HG02938 (cell line): ENCODE measurements around the gene LRRC74B.
"Not testable (repeated sequence)": the region's sequence is repeated elsewhere in the genome, so short reads cannot be mapped to it uniquely, and the experiment has no call there.

Source experiments
- ATAC-seq: cut with Tn5 transposase; IDR thresholded peaks from one replicate; pipeline ENCODE4 v1.9.1; 2021; ENCODE audit warnings: mild to moderate bottlenecking, moderate library complexity; ENCODE audit not compliant: unreplicated experiment

The LRRC74B gene, protein sequence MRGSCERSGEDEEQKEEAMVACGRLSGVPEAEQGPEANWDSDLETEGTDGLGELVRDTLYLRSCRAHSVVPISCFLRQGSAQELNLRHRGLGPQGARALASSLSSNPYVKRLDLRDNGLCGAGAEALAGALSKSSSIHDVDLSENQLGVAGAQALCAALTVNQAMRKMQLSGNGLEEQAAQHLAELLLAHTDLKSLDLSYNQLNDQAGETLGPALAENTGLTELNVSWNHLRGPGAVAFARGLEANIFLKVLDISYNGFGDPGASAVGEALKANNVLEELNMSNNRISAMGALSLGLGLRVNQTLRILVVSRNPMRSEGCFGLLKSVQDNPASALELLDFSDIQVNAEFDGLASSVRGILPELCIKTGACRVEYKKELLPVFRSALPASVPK

DNA sequence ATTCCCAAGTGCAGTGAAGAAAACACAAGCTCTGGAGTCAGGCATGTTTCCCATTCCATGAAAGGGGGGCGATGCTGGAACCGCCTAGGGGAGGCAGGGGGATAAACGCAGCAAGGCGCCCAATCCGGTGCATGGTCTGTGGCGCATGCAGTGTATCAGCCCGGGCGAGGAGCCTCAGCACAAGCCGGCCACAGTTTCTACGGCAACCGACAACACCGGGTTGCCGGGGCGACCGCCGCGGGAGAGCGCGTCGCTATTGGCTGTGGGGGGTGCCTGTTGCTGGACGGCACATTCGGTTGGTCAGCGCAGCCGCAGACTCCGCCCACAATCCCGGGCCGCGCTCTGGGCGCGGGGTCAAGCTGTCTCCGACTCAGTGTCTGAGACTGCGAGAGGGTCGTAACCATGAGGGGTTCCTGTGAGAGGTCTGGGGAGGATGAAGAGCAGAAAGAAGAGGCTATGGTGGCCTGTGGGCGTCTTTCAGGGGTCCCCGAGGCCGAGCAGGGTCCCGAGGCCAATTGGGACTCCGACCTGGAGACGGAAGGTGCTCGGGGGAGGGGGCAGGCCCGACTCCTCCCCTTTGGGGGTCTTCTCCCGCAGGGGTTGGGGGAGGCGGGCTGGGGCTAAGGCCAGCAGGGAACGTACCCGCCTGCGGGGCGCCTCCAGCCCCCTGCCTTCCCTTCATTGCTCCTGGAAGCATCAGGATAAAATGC, at the start of gene LRRC74B:
TSS of gene LRRC74B (plus strand) at position 362 of the 710 bp plus-strand sequence. CDS start at position 403, 41 bp downstream.
- ATAC-seq: peak; percentile 79

DNA sequence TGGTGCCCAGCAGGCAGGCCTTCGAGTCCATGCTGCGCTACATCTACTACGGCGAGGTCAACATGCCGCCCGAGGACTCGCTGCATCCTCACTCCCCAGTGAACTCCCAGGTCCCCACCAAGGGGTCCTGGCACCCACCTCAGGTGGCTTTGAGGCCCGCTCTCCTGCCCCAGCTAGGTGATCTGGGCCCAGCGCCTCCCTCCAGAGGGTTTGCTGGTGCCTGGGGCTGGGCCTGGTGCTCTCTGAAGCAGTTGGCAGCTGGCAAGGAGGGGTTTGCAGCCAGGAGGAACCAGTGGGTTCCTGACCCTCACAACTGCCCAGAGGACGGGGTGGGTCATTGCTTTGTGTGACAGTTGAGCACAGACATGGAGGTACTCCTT, 49.7 kb upstream of the LRRC74B start:
- no peak for ATAC-seq

DNA sequence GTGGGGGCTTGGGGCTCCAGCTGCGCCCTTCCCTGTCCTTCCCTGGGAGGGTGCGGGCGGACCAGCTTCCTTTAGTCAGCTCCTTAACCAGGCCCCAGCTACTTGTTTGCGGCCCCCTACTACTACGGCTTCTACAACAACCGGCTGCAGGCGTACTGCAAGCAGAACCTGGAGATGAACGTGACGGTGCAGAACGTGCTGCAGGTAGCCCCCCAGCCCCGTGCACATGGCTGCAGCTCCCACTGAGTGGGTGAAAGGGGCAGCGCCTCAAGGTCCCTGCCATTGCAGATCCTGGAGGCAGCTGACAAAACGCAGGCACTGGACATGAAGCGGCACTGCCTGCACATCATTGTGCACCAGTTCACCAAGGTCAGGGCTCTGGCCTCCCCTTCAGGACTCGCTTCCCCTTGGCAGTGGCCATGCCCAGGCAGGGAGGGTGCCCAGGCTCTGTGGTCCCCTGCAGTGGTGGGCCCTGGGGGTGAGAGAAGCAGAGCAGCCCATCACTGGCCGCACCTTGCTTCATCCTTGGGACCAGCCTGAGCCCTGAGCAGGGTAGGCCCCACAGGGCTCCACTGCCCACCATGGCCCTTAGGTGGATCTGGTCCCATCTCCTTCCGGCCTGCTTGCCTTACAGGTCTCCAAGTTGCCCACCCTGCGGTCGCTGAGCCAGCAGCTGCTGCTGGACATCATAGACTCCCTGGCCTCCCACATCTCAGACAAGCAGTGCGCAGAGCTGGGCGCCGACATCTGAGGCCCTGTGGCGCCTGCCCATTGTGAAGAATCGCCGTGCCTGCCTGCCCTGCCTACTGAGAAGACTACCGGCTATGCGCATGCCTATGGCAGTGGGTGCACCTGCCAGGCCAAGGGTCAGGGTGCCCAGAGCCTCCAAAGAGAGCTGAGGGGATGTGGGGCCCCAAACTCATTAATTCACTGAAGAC, 48.9 kb upstream of the LRRC74B start:
- ATAC-seq: no peak

GRCh38 chr22:20997536-20998257, 48.0 kb upstream of the LRRC74B start:
- no peak for ATAC-seq

DNA sequence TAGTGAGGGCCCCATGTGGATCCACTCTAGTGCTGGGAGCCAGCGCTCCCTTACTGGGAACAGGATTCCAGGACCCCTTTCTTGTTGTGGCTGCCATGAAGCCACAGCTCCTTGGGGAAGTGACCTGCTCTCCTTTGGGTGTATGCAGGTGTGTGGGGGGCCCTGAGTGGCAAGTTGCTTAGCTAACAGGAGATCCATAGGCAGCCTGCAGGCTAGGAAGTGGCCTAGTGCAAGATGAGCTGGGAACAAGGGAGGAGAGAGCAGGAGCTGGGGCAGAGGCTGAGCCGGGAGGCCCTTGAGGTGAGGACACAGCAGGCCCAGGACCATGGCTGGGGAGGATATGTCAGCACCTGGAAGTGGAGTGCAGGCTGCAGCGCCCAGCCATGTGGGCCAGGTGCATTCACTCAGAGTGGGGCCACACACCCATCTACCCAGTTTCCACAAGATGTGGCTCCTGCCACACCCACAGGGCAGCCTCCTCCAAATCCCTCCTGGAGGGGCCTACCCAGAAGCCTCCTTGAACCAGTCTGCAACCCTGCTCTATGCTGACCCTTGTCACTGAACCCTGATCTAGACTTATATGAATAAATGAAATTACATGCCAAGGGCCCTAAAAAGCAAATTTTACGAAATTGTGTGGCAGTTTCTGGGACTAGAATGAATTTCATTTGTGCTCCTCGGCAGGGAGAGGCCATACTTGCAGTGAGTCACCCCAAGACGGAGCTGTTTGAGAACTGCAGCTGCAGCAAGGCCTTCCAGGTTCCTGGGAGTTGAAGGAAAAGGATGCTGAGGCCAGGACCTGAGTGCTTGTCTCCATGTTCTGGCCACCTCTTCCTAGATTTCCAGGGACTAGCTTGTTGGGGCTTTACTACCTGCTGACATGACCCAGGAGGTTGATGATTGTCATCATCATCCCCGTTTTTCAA, 47.1 kb upstream of the LRRC74B start:
- ATAC-seq: no peak

DNA sequence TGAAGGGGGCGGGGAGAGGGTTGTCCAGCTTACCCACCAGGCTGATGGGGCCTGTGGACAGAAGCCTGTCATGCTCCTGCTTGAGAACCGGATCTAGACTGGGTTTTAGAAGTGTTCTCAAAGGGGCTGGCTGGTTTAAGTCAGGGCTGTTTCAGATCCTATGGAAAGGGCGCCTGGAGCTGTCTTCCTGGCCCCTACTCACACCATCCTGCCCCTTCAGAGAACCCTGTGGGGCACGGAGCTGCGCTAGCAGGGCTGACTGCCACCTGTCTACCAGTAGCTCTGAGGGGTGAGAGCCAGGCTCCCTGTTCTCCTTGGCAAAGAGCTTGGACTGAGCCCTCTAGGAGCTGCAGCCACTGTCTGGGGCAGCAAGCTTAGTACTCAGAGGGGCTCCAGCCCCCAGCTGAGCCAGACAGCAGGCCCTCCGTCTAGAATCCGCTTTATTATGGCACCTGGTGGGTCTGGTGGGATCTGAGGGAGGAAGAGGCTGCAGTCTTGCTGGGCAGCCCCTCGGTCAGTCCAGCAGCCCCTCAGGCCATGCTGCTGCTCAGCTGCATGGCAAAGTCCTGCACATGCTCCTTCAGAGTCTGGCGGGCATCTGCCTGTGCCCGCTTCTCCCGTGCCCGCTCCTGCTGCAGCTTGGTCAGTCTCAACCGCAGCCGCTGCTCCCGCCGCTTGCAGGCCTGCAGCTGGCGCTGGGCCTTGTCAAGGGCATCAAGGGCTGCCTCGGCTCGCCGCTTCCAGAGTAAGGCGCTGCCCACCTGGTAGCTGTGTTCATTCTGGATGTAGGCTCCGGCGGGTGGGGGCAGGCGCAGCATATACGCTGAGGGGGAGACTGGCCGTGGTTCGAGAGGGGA, 46.2 kb upstream of the LRRC74B start:
- ATAC-seq: no peak

DNA sequence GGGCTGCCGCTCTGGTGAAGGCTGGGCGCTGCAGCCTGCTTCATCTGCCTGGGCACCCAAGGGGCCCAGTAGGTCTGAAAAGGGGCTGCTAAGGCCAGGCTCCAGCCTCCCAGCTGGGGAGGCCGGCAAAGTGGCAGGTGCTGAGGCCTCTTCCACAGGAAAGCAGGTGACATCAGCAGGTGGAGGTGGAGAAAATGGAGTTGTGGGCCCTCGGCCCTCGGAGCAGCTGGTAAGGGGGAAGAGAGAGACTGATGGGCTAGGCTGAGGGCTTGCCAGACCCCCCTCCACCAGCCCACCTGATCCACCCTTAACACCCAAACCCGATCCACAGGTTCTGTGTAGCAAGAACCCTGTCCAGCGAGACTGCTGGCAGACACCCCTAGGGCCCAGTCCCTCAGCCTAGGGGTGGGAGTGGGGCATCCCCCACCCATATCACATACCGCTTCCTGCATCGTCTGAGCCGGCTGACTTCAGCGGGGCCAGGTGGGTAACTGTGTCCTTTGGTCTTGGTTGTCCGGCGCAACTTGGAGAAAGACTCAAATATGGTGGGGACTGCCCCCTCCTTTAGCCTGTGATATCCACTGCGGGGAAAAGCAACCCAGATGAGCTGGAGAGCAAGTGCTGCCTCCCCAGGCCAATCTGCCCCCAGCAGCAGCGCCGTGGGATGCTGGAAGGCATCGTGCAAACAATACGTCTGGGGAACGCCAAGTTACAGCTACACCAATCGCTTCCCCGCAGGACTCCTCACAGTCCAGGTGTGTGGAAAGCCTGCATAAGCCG, 45.3 kb upstream of the LRRC74B start:
- no peak for ATAC-seq

- ATAC-seq: no peak
These were observed 44.7 kb upstream of the LRRC74B start for GRCh38 chr22:21000987-21001600.

DNA sequence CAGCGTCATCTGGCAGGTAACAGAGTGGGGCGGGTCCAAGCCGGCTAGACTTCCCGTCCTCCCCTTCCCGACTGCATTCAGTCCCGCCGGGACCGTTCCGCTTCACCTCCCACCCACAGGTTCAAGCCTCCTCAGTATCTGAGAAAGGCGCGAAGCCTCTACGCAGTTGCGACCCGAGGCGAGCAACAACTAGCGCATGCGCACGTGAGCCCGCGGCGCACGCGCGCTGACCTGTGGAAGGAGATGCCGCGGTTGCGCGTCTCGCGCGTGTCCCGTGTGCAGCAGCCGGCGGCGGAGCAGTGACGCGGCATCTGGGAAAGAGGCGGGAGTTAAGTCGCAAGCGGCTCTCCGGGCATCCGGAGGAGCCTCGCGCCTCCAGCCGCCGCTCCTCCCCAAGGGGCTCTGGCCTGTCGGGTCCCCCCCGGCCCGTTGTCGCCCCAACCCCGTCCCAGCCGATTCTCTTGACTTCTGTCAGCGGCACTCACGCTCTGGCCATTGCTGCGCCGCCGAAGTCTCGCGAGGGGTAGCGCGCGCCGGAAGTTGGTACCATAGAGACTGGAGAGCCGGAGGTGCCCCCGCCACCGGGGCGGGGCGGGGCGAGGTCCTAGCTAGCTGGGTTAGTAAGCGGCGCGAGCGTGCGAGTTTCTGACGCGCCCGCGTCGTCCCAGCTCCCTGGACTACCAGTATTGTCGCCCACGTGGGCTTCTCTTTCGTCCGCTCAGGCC, 44.0 kb upstream of the LRRC74B start, which contains the start of gene THAP7:
TSS of gene THAP7 (minus strand) at position 518 of the 725 bp plus-strand sequence. CDS start at position 311, 207 bp downstream.
- ATAC-seq: peak; percentile 86

GRCh38 chr22:21003782-21004181, 42.0 kb upstream of the LRRC74B start:
- no peak for ATAC-seq

DNA sequence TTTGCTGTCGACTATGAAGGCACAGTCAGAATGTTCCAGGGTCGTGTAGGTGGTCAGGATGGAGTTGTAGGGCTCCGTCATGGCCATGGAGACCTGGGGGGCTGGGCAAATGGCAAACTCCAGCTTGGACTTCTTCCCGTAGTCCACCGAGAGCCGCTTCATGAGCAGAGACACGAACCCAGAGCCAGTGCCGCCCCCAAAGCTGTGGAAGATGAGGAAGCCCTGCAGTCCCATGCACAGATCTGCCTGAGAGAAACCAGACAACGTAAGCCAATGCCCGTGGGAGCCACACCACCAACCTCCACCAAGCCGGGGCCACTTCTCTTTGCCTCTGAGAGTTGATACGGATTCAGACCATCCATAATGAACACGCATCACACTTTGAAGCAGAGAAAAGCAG, 36.5 kb upstream of the LRRC74B start:
- not testable (repeated sequence) for ATAC-seq

GRCh38 chr22:21009638-21010425, 35.9 kb upstream of the LRRC74B start:
- no peak for ATAC-seq

GRCh38 chr22:21010426-21011113, 35.2 kb upstream of the LRRC74B start:
- no peak for ATAC-seq

DNA sequence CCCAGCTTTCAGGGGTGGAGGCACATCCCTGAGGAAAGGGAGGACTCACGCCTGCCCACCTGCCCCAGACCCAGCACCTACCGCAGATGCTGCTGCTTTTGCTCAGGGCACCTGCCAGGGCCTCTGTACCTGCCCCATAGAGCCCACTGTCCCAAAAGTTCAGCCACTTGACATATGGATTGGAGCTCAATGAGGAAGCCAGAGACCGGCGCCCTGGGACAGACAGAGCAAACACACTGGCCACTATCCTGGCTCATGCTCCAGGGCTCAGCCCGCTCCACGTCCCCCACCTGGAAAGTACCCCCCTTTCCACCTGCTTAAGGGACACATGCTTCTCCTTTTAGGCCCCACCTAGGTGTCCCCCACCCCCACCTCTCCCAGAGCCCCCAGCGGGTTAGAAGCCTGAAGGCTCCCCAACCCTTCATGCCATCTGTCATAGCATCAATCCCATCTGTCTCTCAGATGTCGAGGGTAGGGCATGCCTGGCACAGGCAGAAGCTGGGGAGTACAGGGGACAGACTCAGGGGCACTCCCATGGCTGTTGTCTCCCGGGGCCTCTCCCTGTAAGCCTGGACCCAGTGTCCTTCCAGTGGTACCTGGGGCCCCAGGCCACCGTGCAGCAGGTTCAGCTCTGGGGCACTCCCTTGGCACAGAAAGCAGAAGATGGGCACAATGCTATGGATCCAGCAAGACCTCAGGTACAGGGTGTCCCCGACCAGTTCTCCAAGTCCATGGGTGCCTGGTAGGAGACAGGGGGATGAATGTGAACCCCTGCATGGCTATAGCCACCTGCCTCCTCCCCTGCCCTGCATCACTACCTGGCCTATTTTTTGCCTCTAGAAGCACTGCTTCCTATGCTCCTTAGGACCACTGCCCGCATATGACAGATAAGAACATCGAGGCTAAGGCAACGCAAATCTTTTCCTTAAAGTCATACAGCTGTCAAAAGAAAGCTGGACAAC, 33.0 kb upstream of the LRRC74B start:
- ATAC-seq: no peak
